HepG2 (cell line): ENCODE data around the gene GLE1. TPM values are rescaled to one million over a fixed set of nuclear protein-coding genes. Genes with fewer than 3 reads are reported as not detected.

Experiments
- CEBPB ChIP-seq: IDR thresholded peaks from 2 replicates; pipeline ENCODE4 v1.6.1; 2011; ENCODE audit warnings: low read depth, low read length, improper control_type of control experiment, borderline replicate concordance
- EHMT2 ChIP-seq: fragments of 200-600 bp; sonication (generic); IDR thresholded peaks from 2 replicates; pipeline ENCODE4 v1.7.0; 2017; ENCODE audit warnings: antibody characterized with exemption, low read depth, low read length, borderline replicate concordance
- KMT2B ChIP-seq: IDR thresholded peaks from 2 replicates; pipeline ENCODE4 v1.6.1; 2016; ENCODE audit warnings: missing genetic modification reagents, missing compliant biosample characterization
- MTF2 ChIP-seq: sonication (generic); formaldehyde crosslinking; IDR thresholded peaks from 2 replicates; pipeline ENCODE4 v1.5.0; 2020; ENCODE audit warnings: missing genetic modification reagents, borderline replicate concordance
- MYC ChIP-seq: sonication (generic); formaldehyde crosslinking; IDR thresholded peaks from 2 replicates; pipeline ENCODE4 v1.9.0; 2021; ENCODE audit warnings: missing genetic modification reagents, borderline replicate concordance
- ONECUT2 ChIP-seq: sonication (generic); formaldehyde crosslinking; IDR thresholded peaks from 2 replicates; pipeline ENCODE4 v1.4.0; 2020; ENCODE audit warnings: missing genetic modification reagents
- PHF21A ChIP-seq: sonication (generic); formaldehyde crosslinking; IDR thresholded peaks from 2 replicates; pipeline ENCODE4 v1.5.0; 2020; ENCODE audit warnings: mild to moderate bottlenecking, missing genetic modification reagents
- SATB2 ChIP-seq: sonication (generic); formaldehyde crosslinking; IDR thresholded peaks from 2 replicates; pipeline ENCODE4 v1.5.0; 2020; ENCODE audit warnings: missing genetic modification reagents
- TCF7 ChIP-seq: sonication (generic); IDR thresholded peaks from 2 replicates; pipeline ENCODE4 v1.6.1; 2016; ENCODE audit warnings: antibody characterized with exemption, low read depth
- ZNF260 ChIP-seq: sonication (generic); formaldehyde crosslinking; IDR thresholded peaks from 2 replicates; pipeline ENCODE4 v1.4.0; 2020; ENCODE audit warnings: missing genetic modification reagents, low read depth, mild to moderate bottlenecking, borderline replicate concordance
- ZNF263 ChIP-seq: sonication (generic); formaldehyde crosslinking; IDR thresholded peaks from 2 replicates; pipeline ENCODE4 v1.4.0; 2020; ENCODE audit warnings: missing genetic modification reagents
- ZNF883 ChIP-seq: sonication (generic); formaldehyde crosslinking; IDR thresholded peaks from 2 replicates; pipeline ENCODE4 v1.5.1; 2020; ENCODE audit warnings: mild to moderate bottlenecking, missing genetic modification reagents; ENCODE audit errors: not compliant biosample characterization
- polyA plus RNA-seq, 8 experiments: library from polyadenylated mRNA; depleted of rRNA in 3 of 8; stranded (reverse) in 7 of 8; unstranded in 1 of 8; fragments of >200 nt; fragmentation: Illumina TruSeq in 4 of 8; extraction: Trizol in 4 of 8; gene quantifications; 2 replicates each; pipeline versions ENCODE4 v1.2.1 to v1.2.3, GENCODE V29; 2011 to 2016; ENCODE audit warnings: low read depth in 4 of 8, missing spikeins in 1 of 8, mixed read lengths in 1 of 8; ENCODE audit not compliant: insufficient read depth in 1 of 8
- total RNA-seq, 5 experiments: library from RNA; depleted of rRNA; stranded (reverse); fragments of >200 nt; fragmentation: Illumina TruSeq; extraction: Trizol; gene quantifications; 2 replicates each; pipeline ENCODE4 v1.2.3, GENCODE V29; 2016; ENCODE audit warnings: low read depth in 1 of 5
- TF ChIP-seq, protein P1 (sequence below): fragments of 450-650 bp; IDR thresholded peaks from 2 replicates; pipeline ENCODE4 v1.6.1; 2016
- TF ChIP-seq, protein P2 (sequence below): sonication (generic); IDR thresholded peaks from 2 replicates; pipeline ENCODE4 v1.6.1; 2016; ENCODE audit warnings: low read depth, borderline replicate concordance
- TF ChIP-seq, protein P3 (sequence below): sonication (generic); formaldehyde crosslinking; IDR thresholded peaks from 2 replicates; pipeline ENCODE4 v1.4.0; 2020; ENCODE audit warnings: missing genetic modification reagents
- TF ChIP-seq, protein P4 (sequence below): sonication (generic); formaldehyde crosslinking; IDR thresholded peaks from 2 replicates; pipeline ENCODE4 v1.5.0; 2020; ENCODE audit warnings: mild to moderate bottlenecking, missing genetic modification reagents, borderline replicate concordance
- TF ChIP-seq, protein P5 (sequence below): sonication (generic); formaldehyde crosslinking; IDR thresholded peaks from 2 replicates; pipeline ENCODE4 v1.4.0; 2020; ENCODE audit warnings: low read depth, mild to moderate bottlenecking, missing genetic modification reagents

The GLE1 gene
- total and polyA plus RNA-seq, 2 of the 13 experiments (the other 11 are each of a cell fraction or from before 2014, with no cell fraction given): 14.7 to 28.8 TPM

DNA sequence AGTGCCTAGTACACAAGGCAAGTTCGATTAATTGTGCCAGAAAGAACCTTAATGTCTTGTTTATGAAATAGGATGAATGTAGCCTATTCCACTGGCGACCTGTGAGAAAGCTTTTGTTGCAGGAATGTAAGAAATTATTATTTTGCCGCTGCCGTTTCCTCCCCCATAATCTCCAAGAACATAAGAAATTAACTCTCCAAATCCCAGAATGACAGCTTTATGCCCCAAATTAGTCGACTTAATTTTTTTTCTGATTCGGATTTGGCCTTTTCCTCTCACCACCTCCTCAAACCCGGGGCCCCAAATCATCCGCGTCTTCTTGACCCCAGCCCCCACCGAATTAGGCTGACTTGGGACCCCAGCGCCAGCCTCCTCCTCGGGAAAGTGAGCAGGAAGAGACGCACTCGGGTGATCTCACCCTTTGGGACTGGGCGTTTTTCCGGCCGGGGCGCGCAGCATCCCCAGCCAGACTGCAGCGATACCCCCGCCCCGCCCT is 47.2 kb downstream of the GLE1 start (continued):
- TF ChIP-seq, protein P1, sequence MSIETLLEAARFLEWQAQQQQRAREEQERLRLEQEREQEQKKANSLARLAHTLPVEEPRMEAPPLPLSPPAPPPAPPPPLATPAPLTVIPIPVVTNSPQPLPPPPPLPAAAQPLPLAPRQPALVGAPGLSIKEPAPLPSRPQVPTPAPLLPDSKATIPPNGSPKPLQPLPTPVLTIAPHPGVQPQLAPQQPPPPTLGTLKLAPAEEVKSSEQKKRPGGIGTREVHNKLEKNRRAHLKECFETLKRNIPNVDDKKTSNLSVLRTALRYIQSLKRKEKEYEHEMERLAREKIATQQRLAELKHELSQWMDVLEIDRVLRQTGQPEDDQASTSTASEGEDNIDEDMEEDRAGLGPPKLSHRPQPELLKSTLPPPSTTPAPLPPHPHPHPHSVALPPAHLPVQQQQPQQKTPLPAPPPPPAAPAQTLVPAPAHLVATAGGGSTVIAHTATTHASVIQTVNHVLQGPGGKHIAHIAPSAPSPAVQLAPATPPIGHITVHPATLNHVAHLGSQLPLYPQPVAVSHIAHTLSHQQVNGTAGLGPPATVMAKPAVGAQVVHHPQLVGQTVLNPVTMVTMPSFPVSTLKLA: no peak
- no peak for TF ChIP-seq PHF21A (CRISPR knock-in tag)
- TF ChIP-seq CEBPB: no peak
- TF ChIP-seq MYC (CRISPR knock-in tag): no peak
- TF ChIP-seq ZNF883 (CRISPR knock-in tag): no peak
- no peak for TF ChIP-seq KMT2B
- no peak for TF ChIP-seq EHMT2
- TF ChIP-seq, protein P2, sequence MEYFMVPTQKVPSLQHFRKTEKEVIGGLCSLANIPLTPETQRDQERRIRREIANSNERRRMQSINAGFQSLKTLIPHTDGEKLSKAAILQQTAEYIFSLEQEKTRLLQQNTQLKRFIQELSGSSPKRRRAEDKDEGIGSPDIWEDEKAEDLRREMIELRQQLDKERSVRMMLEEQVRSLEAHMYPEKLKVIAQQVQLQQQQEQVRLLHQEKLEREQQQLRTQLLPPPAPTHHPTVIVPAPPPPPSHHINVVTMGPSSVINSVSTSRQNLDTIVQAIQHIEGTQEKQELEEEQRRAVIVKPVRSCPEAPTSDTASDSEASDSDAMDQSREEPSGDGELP: no peak
- no peak for TF ChIP-seq SATB2
- TF ChIP-seq ZNF260 (CRISPR knock-in tag): no peak
- TF ChIP-seq, protein P3, sequence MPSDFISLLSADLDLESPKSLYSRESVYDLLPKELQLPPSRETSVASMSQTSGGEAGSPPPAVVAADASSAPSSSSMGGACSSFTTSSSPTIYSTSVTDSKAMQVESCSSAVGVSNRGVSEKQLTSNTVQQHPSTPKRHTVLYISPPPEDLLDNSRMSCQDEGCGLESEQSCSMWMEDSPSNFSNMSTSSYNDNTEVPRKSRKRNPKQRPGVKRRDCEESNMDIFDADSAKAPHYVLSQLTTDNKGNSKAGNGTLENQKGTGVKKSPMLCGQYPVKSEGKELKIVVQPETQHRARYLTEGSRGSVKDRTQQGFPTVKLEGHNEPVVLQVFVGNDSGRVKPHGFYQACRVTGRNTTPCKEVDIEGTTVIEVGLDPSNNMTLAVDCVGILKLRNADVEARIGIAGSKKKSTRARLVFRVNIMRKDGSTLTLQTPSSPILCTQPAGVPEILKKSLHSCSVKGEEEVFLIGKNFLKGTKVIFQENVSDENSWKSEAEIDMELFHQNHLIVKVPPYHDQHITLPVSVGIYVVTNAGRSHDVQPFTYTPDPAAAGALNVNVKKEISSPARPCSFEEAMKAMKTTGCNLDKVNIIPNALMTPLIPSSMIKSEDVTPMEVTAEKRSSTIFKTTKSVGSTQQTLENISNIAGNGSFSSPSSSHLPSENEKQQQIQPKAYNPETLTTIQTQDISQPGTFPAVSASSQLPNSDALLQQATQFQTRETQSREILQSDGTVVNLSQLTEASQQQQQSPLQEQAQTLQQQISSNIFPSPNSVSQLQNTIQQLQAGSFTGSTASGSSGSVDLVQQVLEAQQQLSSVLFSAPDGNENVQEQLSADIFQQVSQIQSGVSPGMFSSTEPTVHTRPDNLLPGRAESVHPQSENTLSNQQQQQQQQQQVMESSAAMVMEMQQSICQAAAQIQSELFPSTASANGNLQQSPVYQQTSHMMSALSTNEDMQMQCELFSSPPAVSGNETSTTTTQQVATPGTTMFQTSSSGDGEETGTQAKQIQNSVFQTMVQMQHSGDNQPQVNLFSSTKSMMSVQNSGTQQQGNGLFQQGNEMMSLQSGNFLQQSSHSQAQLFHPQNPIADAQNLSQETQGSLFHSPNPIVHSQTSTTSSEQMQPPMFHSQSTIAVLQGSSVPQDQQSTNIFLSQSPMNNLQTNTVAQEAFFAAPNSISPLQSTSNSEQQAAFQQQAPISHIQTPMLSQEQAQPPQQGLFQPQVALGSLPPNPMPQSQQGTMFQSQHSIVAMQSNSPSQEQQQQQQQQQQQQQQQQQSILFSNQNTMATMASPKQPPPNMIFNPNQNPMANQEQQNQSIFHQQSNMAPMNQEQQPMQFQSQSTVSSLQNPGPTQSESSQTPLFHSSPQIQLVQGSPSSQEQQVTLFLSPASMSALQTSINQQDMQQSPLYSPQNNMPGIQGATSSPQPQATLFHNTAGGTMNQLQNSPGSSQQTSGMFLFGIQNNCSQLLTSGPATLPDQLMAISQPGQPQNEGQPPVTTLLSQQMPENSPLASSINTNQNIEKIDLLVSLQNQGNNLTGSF (CRISPR knock-in tag): no peak
- TF ChIP-seq, protein P4, sequence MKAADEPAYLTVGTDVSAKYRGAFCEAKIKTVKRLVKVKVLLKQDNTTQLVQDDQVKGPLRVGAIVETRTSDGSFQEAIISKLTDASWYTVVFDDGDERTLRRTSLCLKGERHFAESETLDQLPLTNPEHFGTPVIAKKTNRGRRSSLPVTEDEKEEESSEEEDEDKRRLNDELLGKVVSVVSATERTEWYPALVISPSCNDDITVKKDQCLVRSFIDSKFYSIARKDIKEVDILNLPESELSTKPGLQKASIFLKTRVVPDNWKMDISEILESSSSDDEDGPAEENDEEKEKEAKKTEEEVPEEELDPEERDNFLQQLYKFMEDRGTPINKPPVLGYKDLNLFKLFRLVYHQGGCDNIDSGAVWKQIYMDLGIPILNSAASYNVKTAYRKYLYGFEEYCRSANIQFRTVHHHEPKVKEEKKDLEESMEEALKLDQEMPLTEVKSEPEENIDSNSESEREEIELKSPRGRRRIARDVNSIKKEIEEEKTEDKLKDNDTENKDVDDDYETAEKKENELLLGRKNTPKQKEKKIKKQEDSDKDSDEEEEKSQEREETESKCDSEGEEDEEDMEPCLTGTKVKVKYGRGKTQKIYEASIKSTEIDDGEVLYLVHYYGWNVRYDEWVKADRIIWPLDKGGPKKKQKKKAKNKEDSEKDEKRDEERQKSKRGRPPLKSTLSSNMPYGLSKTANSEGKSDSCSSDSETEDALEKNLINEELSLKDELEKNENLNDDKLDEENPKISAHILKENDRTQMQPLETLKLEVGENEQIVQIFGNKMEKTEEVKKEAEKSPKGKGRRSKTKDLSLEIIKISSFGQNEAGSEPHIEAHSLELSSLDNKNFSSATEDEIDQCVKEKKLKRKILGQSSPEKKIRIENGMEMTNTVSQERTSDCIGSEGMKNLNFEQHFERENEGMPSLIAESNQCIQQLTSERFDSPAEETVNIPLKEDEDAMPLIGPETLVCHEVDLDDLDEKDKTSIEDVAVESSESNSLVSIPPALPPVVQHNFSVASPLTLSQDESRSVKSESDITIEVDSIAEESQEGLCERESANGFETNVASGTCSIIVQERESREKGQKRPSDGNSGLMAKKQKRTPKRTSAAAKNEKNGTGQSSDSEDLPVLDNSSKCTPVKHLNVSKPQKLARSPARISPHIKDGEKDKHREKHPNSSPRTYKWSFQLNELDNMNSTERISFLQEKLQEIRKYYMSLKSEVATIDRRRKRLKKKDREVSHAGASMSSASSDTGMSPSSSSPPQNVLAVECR (CRISPR knock-in tag): no peak
- TF ChIP-seq ZNF263 (CRISPR knock-in tag): no peak
- TF ChIP-seq, protein P5, sequence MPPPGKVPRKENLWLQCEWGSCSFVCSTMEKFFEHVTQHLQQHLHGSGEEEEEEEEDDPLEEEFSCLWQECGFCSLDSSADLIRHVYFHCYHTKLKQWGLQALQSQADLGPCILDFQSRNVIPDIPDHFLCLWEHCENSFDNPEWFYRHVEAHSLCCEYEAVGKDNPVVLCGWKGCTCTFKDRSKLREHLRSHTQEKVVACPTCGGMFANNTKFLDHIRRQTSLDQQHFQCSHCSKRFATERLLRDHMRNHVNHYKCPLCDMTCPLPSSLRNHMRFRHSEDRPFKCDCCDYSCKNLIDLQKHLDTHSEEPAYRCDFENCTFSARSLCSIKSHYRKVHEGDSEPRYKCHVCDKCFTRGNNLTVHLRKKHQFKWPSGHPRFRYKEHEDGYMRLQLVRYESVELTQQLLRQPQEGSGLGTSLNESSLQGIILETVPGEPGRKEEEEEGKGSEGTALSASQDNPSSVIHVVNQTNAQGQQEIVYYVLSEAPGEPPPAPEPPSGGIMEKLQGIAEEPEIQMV (CRISPR knock-in tag): no peak
- no peak for TF ChIP-seq MTF2 (CRISPR knock-in tag)
- TF ChIP-seq ONECUT2 (CRISPR knock-in tag): no peak
- TF ChIP-seq TCF7: no peak
